ENCODE results near the gene PANX2.
"Not testable (repeated sequence)": the region's sequence is repeated elsewhere in the genome, so short reads cannot be mapped to it uniquely, and the experiment has no call there.

PANX2 gene

DNA sequence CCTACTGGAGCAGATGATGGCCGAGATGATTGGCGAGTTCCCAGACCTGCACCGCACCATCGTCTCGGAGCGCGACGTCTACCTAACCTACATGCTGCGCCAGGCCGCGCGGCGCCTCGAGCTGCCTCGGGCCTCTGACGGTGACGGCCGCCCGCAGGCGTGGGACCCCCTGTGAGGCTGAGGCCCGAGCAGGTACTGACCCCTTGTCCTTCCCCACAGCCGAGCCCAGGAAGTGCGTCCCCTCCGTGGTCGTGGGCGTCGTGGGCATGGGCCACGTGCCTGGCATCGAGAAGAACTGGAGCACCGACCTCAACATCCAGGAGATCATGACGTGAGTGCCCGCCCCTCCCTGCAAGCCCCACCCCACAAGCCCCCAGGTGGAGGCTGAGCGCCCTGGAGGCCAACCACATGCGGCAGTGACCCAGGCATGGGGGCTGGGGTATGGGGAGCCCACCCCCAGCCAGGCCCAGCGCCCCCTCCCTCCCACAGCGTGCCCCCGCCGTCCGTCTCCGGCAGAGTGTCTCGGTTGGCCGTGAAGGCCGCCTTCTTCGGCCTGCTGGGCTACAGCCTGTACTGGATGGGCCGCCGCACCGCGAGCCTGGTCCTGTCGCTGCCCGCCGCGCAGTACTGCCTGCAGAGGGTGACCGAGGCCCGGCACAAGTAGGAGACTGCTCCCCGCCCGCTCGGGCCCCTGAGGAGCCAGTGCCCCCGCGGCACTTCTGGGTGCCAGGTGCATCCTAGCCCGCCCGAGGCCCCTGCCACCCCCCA lies 27.5 kb downstream of the PANX2 start:
- DNase-seq (ENCODE audit: low read depth in 1 of 2, low spot score in 1 of 2), result no peak

DNA sequence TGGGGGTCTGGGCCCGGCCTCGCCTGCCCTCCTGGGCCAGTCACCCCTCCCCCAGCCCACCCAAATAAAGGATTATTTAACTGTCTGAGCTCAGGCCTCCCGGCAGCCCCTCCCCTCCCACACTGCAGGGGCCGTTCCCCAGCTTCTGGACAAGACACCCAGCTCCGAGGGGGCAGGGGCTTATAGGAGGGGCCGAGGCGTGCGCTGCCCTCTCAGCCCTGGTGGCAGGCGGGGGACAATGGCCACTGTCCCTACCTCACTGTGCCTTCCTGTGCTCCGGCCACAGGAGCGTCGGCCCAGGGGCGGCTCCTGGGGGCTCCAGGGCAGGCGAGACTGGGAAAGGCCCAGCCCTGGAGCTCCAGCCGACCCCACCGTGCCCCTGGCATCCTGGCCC lies 28.1 kb downstream of the PANX2 start:
- DNase-seq (ENCODE audit: low read depth in 1 of 2, low spot score in 1 of 2), result no peak

DNA sequence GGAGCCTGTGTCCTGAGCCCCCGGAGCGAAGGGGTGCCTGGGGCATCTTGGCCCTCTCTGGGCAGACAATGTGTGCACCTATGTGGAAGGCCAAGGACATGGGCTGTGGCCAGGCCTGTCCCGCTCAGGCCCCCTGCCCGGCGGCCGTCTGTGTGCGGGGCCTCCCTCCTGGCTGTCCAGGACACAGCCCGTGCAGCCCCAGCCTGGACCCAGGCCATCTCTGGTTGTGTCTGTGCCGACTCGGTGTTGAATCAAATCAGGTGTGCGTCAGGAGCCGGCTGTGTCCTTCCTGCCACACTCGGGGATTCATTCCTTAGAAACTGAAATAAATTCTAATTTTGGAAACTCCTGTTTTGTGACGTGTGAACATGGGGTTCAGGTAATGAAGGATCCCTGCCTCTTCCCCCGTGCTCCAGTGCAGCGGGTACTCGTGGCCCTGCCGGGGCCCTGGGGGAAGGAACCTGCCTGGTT lies 28.8 kb downstream of the PANX2 start:
- DNase-seq (ENCODE audit: low read depth in 1 of 2, low spot score in 1 of 2), result no peak

DNA sequence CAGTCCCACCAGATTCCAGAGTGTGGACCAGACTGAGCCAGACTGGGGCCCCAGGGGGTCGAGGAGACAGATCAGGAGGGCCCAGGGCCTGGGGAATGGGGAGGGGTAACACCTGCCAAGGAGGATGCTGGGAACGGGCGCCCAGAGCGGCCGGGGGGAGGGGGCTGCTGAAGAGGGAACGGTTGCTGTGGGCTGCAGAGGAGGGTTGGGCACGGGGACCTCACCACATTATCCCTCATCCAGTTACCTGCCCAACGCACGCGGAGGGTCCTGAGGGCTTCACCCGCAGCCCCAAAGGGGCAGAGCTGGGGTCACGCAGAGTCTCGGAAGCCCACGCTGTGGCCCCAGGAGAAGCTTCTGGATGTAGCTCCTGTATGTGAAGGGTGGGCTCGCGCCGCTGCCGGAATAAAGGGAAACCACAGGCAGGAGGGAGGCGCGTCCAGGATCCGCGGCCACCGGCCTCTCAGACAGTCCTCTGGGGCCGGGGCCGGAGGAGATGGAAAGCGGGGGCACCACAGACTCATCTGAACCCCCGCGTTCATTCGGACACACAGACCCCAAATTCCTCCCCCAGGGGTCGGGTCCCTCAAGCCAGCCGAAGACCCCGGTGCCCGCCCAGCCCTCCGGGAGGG lies 29.4 kb downstream of the PANX2 start:
- no peak for DNase-seq (ENCODE audit: low read depth in 1 of 2, low spot score in 1 of 2)

DNA sequence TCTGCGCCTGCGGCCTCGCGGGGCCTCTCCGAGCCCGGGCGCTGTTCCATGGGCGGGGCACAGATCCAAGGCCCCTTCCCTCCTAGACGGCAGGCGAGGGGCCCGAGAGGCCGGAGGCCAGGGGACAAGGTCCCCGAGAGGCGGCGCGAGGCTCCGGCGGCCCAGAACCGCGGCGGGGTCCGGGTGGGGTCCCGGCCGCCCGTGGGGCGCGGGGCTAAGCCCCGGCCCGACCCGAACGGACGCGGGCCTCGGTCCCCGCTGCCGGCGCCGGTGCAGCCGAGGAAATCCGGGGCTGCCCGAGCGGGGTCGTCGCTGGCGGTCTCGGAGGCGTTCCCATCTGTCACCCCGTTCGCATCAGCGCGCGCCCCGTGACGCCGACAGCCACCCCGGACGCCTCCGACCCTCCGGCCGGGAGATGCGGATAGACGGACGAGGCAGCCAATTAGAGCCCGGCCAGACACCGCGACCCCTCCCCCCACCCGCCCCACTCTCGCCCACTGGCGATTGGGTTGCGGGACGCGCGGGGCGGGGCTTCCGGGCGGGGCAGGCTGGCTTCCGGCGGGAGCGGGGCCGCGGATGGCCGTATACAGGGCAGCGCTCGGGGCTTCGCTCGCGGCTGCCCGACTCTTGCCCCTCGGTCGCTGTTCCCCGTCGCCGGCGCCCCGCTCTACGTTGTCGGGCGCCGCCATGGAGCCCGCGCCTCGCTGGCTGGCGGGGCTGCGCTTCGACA lies 30.1 kb downstream of the PANX2 start, which contains the start of gene SELENOO:
TSS of gene SELENOO (plus strand) at position 551 of the 730 bp plus-strand sequence. CDS start at position 577, 26 bp downstream.
- DNase-seq (ENCODE audit: low read depth in 1 of 2, low spot score in 1 of 2), result peak; percentile 86 to 87

DNA sequence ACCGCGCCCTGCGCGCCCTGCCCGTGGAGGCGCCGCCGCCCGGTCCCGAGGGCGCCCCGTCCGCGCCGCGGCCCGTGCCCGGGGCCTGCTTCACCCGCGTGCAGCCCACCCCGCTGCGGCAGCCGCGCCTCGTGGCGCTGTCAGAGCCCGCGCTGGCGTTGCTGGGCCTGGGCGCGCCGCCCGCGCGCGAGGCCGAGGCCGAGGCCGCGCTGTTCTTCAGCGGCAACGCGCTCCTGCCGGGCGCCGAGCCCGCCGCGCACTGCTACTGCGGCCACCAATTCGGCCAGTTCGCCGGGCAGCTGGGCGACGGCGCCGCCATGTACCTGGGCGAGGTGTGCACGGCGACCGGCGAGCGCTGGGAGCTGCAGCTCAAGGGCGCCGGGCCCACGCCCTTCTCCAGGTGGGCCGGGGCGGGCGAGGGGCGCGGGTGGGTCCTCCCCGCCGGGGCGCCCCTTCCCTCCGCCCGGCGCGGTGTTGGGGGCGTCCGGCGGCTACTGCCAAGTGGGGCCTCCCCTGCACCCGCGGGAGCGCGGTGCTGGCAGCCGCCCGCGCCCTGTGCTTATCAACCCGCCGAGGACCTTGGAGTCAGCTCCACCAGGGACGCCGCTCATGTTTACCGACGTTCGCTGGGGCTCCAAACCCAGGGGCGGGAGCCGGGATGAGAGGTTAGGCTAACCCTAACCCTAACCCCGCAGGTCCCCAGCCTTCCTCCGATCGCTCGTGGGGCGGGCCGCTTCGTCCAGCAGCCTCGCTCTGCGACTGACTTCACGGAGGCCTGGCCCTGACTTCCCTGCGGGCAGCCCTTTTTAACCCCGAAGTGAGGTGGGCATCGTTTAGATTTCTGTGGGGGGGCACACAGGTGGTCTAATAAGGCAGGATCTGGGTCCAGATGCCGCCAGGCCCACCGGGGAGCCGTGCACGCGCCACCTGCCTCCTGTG lies 30.9 kb downstream of the PANX2 start:
- no peak for DNase-seq (ENCODE audit: low read depth in 1 of 2, low spot score in 1 of 2)

DNA sequence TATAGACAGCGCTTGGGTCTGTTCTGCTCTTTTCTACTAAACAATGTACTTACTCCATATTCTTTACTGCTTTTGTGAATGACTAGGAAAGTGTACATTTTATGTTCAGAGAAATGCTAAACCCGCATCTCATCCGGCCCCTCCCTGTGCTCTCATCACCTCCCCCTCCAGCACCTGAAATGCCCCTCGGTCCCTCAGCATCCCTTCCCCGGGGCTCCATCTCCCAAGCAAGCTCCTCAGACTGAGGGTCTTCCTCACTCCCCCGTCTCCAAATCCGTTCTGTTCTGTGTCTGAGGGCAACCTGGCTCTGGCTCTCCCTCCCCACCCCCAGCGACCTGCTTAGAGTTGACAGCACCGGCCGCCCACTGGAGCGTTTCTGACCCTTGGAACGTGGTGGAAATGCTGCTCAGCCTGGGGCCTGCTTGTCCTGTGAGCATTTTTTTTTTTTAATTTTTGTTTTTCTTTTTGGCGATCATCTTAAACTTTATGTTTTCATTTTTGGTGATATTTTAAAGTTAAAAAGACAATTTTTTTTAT lies 31.7 kb downstream of the PANX2 start:
- DNase-seq (ENCODE audit: low read depth in 1 of 2, low spot score in 1 of 2), result no peak

DNA sequence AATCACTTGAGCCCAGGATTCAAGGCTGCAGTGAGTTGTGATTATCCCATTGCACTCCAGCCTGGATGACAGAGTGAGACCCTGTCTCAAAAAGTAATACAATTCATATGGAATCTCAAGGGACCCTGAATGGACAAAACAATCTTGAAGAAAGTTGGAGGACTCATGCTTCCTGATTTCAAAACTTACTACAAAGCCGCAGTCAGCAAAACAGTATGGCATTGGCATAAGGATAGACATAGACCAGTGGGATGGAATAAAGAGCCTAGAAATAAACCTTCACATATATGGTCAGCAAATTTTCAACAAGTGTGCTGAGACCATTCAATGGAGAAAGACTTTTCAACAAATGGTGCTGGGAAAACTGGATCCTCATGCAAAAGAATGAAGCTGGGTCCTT lies 32.8 kb downstream of the PANX2 start:
- DNase-seq (ENCODE audit: low read depth in 1 of 2, low spot score in 1 of 2), result no peak

DNA sequence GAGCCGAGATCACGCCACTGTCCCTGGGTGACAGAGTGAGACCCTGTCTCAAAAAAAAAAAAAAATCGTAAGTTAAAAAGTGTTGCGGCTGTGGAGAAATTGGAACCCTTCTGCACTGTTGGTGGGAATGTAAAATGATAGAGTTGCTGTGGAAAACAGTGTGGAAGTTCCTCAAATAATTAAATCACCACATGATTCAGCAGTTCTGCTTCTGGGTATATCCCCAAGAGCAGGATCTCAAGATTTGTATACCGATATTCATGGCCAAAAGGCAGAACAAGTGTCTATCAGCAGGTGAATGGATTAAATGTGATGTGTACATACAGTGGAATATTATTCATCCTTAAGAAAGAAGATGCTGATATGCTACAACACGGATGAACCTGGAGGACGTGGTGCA lies 34.0 kb downstream of the PANX2 start:
- no peak for DNase-seq (ENCODE audit: low read depth in 1 of 2, low spot score in 1 of 2)

DNA sequence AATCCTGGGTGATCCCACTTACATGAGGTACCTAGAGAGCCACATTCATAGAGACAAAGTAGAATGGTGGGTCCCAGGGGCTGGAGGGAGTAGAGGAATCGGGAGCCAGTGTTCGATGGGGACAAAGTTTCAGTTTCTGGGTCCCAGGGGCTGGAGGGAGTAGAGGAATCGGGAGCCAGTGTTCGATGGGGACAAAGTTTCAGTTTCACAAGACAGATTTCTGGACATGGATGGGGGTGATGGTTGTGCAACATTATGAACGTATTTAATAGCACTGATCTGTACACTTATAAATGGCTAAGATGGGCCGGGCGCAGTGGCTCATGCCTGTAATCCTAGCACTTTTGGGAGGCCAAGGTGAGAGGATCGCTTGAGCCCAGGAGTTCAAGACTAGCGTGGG lies 34.5 kb downstream of the PANX2 start:
- not testable (repeated sequence) for DNase-seq (ENCODE audit: low read depth in 1 of 2, low spot score in 1 of 2)

DNA sequence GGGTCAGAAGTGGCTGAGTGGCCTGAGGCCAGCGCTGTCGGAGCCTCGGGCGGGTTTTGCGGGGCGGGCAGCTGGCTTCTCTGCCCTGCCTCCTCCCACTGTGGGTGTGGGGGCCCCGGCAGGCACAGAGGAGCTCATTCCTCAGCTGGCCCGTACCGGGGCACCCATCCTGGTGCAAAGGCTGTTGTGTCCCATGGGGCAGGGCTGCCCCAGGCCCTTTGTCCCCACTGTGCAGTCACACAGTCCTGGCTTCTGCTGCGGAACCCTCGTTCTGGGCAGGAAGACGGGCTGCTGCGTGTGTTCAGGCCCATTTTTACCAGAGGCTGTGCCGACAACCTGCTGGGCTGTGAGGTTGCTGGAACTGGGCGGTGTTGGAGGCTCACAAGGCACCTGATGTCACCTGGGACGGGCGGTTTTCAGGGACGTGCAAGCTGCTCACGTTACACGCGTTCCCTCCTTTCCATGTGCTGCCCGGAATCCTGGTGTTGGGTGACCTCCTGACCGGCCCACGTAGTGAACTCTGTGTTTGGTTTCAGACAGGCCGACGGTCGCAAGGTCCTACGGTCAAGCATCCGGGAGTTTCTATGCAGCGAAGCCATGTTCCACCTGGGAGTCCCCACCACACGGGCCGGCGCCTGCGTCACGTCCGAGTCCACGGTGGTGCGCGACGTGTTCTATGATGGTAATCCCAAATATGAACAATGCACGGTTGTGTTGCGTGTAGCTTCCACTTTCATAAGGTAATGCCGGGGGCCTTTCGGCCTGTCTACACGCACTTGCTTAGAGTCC lies 35.4 kb downstream of the PANX2 start:
- no peak for DNase-seq (ENCODE audit: low read depth in 1 of 2, low spot score in 1 of 2)

DNA sequence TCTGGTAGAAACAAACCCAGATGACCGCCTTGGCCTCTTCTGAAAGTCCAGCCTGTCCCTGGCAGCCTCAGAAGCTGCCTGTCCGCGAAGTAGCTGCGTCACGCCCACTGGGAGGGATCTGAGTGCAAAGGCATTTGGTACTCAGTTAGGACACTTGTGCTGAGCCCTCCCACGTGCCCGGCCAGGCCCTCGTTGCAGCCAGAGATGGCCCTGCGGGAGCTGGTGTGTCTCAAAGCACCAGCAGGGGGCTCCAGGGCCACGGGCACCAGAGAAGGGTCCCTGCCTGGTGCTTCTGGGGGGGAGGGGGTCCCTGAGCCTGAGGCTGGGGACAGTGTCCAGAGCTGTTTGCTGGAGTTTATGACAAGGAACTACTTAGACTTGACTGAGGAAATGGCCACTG lies 36.1 kb downstream of the PANX2 start:
- no peak for DNase-seq (ENCODE audit: low read depth in 1 of 2, low spot score in 1 of 2)

DNA sequence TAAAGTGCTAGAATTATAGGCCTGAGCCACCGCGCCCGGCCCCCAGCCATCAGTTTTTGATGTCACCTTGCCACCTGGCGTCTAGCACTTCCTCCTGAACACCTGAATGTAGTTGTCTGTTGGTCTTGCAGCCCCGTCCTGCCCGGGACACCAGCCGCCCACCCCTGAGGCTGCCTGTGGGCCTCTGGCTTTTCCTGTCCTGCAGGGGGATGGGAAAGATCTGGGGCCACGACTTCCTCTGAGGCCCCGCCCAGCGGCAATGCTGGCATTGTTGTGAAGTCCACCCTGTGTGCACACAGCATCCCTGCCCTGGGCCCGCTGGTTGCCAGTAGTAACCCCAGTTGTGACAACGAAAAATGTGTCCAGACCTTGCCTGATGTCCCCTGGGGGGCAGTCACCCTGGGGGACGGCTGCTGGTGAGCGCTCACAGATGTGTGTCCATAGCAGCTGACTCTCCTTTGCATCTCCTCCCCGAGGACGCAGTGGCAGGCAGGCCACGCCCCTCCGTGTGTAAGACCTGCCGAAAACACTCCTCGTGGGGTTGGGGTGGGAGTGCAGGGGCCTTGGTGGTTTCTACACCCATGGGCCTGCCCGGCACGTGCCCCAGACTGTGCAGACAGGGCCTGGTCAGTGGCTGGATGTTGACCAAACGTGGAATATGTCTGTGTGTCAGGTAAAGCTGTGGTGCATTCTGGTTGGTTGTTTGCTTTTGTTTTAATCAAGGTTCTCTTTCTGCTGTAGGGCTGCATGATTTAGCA lies 37.0 kb downstream of the PANX2 start:
- no peak for DNase-seq (ENCODE audit: low read depth in 1 of 2, low spot score in 1 of 2)

DNA sequence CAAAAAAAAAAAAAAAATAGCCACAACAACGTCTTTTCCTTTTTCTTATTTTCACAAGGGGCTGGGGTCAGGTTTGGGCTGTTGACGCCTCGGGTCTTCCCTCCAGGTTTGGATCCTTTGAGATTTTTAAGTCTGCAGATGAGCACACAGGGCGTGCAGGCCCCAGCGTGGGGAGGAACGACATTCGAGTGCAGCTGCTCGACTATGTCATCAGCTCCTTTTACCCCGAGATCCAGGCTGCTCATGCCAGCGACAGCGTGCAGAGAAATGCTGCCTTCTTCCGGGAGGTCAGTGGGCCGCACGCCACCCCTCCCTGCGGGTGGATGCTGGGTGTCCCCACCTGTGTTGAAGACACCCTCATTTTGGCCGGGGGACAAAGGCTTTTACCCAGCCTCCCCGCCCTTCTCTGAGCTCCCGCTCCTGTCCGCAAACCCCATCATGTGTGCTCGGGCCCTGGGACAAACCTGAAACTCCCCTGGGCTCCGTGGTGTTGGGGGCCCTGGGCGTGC lies 38.0 kb downstream of the PANX2 start:
- no peak for DNase-seq (ENCODE audit: low read depth in 1 of 2, low spot score in 1 of 2)

DNA sequence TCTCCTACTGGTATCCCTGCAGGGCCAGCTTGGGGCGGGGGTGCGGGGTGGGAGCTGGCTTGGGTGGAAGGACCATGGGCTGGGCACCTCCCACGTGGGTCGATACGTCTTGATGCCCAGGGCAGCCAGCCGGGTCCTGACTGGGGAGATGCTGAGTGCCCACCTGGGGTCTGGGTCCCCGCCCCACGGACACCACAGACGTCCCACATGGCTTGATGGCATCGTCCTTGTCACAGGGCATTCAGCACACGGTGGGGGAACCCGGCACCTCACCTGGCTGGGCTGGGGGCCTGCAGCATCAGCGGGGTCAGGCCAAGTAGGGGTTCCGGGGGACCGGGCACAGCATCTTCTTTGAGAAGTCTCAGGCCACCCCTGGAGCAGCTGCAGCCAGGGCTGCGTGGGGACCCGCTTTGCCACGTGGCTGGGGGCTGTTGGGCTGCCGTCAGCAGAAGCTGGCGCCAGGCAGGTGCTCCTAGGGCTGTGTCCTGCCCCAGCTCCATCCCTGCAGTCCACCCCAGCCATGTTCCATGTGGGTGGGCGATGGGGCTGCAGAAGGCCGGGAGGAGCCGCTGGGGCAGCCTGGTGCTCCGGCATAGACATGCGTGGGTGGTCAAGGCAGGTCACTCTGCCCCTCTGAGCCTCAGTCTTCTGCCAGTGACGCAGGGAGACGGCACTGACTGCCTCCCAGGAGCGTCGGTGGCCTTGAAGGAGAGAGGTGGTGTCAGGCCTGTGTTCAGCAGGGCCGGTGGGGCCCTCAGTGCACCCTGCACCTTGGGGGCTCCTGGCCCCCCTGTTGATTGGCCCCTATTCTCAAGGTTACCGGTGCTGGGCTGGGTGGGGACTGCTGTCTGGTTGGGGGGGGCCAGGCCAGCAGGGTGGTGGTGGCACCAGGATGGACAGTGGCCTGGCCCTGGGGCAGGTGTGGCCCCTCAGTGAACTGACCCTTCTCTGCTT lies 38.7 kb downstream of the PANX2 start:
- DNase-seq (ENCODE audit: low read depth in 1 of 2, low spot score in 1 of 2), result no peak

DNA sequence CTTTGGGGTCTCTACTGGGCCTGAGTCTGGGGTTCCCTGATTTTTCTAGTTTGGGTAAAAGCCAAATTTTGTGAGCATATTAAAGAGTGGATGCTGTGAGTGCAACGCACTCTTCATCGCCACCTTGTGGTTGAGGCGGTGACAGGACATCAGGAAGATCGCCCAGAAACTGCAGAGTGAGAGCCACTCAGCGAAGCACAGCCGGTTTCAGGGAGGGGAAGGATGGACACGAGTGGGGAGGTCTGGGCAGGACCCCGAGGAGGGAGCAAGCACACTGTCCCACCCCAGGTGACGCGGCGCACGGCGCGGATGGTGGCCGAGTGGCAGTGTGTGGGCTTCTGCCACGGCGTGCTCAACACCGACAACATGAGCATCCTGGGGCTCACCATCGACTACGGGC lies 39.4 kb downstream of the PANX2 start:
- DNase-seq (ENCODE audit: low read depth in 1 of 2, low spot score in 1 of 2), result peak; percentile 45 to 47

DNA sequence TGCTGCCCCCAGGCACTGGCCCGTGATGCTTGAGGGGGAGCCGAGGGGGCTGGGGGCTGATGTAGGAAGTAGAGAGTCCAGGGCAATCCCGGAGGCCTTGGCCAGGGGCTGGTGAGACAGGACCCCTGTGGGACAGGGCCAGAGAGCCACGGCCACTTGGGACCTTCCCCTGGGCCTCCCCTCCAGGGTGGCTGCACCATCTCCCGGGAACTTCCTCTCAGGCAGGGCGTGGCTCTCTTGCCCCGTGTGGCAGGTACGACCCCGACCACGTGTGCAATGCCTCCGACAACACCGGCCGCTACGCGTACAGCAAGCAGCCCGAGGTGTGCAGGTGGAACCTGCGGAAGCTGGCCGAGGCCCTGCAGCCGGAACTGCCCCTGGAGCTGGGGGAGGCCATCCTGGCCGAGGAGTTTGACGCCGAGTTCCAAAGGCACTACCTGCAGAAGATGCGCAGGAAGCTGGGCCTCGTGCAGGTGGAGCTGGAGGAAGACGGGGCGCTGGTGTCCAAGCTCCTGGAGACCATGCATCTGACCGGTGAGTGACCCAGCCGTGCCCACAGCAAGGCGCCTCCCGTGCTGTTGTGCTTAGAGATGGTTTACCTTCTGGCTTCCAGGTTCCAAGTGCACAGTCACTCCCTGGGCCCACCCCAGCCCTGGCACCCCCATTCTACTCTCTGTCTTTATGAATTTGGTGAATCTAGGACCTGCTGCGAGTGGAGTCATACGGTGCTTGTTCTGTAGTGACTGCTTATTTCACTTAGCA lies 40.0 kb downstream of the PANX2 start:
- DNase-seq (ENCODE audit: low read depth in 1 of 2, low spot score in 1 of 2), result no peak
